Activated naive CD4-positive, alpha-beta T cell treated with anti-CD3 and anti-CD28 coated beads, Interleukin-2, amount 50 U/mL, for 24 hours (primary cell): Measurements from ENCODE around the gene FOXJ3.

Experiments
- H3K27ac Mint-ChIP-seq: one replicate; pipeline ENCODE4 v1.8.0; 2021; ENCODE audit warnings: mild to moderate bottlenecking, mixed read lengths
- H3K27me3 Mint-ChIP-seq: one replicate; pipeline ENCODE4 v1.8.0; 2021; ENCODE audit warnings: mixed read lengths
- H3K36me3 Mint-ChIP-seq: one replicate; pipeline ENCODE4 v1.8.0; 2021; ENCODE audit warnings: mixed read lengths
- H3K4me1 Mint-ChIP-seq: one replicate; pipeline ENCODE4 v1.8.0; 2021; ENCODE audit warnings: mixed read lengths
- H3K4me3 Mint-ChIP-seq: one replicate; pipeline ENCODE4 v1.8.0; 2021; ENCODE audit warnings: mild to moderate bottlenecking, mixed read lengths
- H3K9me3 Mint-ChIP-seq: one replicate; pipeline ENCODE4 v1.8.0; 2021; ENCODE audit warnings: mixed read lengths

FOXJ3 gene

GRCh38 chr1:42259059-42259738 is 75.8 kb downstream of the FOXJ3 start:
- Mint-ChIP-seq H3K4me3 (no peak overlapping the region), H3K9me3 (peaks cover 6% of the 10 kb centered on the region), H3K4me1 (peaks cover 62% of the 10 kb centered on the region), H3K27me3 (no peaks in the 10 kb centered on the region), H3K27ac (no peak overlapping the region), H3K36me3 (peaks cover 28% of the 10 kb centered on the region)

GRCh38 chr1:42258218-42258617 is 76.8 kb downstream of the FOXJ3 start:
- Mint-ChIP-seq H3K4me1 (peaks cover 54% of the 10 kb centered on the region), H3K27ac (peak overlapping the region; percentile 66), H3K4me3 (no peak overlapping the region), H3K9me3 (peaks cover 6% of the 10 kb centered on the region), H3K27me3 (no peaks in the 10 kb centered on the region), H3K36me3 (peaks cover 25% of the 10 kb centered on the region)

- peaks cover 27% of the 10 kb centered on the region for H3K36me3 Mint-ChIP-seq
- H3K4me1 Mint-ChIP-seq, result peaks cover 38% of the 10 kb centered on the region
- peaks cover 6% of the 10 kb centered on the region for H3K9me3 Mint-ChIP-seq
- no peak overlapping the region for H3K27ac Mint-ChIP-seq
- H3K4me3 Mint-ChIP-seq, result no peak overlapping the region
- no peaks in the 10 kb centered on the region for H3K27me3 Mint-ChIP-seq
Observed at GRCh38 chr1:42251042-42251441, 84.0 kb downstream of the FOXJ3 start.

- no peaks in the 10 kb centered on the region for H3K27me3 Mint-ChIP-seq
- no peak overlapping the region for H3K4me3 Mint-ChIP-seq
- peaks cover 27% of the 10 kb centered on the region for H3K36me3 Mint-ChIP-seq
- peaks cover 43% of the 10 kb centered on the region for H3K4me1 Mint-ChIP-seq
- peaks cover 3% of the 10 kb centered on the region for H3K9me3 Mint-ChIP-seq
- H3K27ac Mint-ChIP-seq, result no peak overlapping the region
Observed at GRCh38 chr1:42250164-42250563, 84.9 kb downstream of the FOXJ3 start.

- Mint-ChIP-seq H3K9me3 (peaks cover 25% of the 10 kb centered on the region), H3K27ac (no peak overlapping the region), H3K4me1 (peaks cover 60% of the 10 kb centered on the region), H3K27me3 (no peaks in the 10 kb centered on the region), H3K4me3 (no peak overlapping the region), H3K36me3 (peaks cover 51% of the 10 kb centered on the region)
Observed at GRCh38 chr1:42240966-42241755, 93.9 kb downstream of the FOXJ3 start.

GRCh38 chr1:42239555-42239954 is 95.5 kb downstream of the FOXJ3 start:
- H3K27ac Mint-ChIP-seq, result peak overlapping the region; percentile 14

GRCh38 chr1:42239041-42239440 is 96.0 kb downstream of the FOXJ3 start:
- H3K9me3 Mint-ChIP-seq, result peaks cover 25% of the 10 kb centered on the region
- peaks cover 43% of the 10 kb centered on the region for H3K36me3 Mint-ChIP-seq
- no peak overlapping the region for H3K4me3 Mint-ChIP-seq
- H3K27ac Mint-ChIP-seq, result peak overlapping the region; percentile 19
- peaks cover 44% of the 10 kb centered on the region for H3K4me1 Mint-ChIP-seq
- H3K27me3 Mint-ChIP-seq, result no peaks in the 10 kb centered on the region

More at GRCh38 chr1:42239555-42239954, 95.5 kb downstream of the FOXJ3 start:
- H3K27me3 Mint-ChIP-seq, result no peaks in the 10 kb centered on the region
- H3K4me3 Mint-ChIP-seq, result no peak overlapping the region
- H3K9me3 Mint-ChIP-seq, result peaks cover 25% of the 10 kb centered on the region
- H3K36me3 Mint-ChIP-seq, result peaks cover 48% of the 10 kb centered on the region
- peaks cover 50% of the 10 kb centered on the region for H3K4me1 Mint-ChIP-seq

- H3K27me3 Mint-ChIP-seq, result no peaks in the 10 kb centered on the region
- H3K4me1 Mint-ChIP-seq, result peaks cover 30% of the 10 kb centered on the region
- H3K36me3 Mint-ChIP-seq, result peaks cover 4% of the 10 kb centered on the region
- H3K9me3 Mint-ChIP-seq, result no peaks in the 10 kb centered on the region
- no peak overlapping the region for H3K27ac Mint-ChIP-seq
- no peak overlapping the region for H3K4me3 Mint-ChIP-seq
Observed at GRCh38 chr1:42231253-42231652, 103.8 kb downstream of the FOXJ3 start.

GRCh38 chr1:42228938-42229337 is 106.1 kb downstream of the FOXJ3 start:
- Mint-ChIP-seq H3K9me3 (no peaks in the 10 kb centered on the region), H3K4me1 (peaks cover 26% of the 10 kb centered on the region)

GRCh38 chr1:42223036-42223435 is 112.0 kb downstream of the FOXJ3 start:
- Mint-ChIP-seq H3K27ac (peak overlapping the region; percentile 73), H3K27me3 (no peaks in the 10 kb centered on the region), H3K36me3 (peaks cover 30% of the 10 kb centered on the region), H3K4me3 (no peak overlapping the region), H3K9me3 (peaks cover 23% of the 10 kb centered on the region), H3K4me1 (peaks cover 53% of the 10 kb centered on the region)

More at GRCh38 chr1:42228938-42229337, 106.1 kb downstream of the FOXJ3 start:
- Mint-ChIP-seq H3K4me3 (no peak overlapping the region), H3K27ac (peak overlapping the region; percentile 13), H3K27me3 (no peaks in the 10 kb centered on the region), H3K36me3 (peaks cover 4% of the 10 kb centered on the region)

- Mint-ChIP-seq H3K4me1 (peaks cover 59% of the 10 kb centered on the region), H3K36me3 (peaks cover 33% of the 10 kb centered on the region), H3K27ac (no peak overlapping the region), H3K27me3 (no peaks in the 10 kb centered on the region), H3K4me3 (no peak overlapping the region), H3K9me3 (peaks cover 27% of the 10 kb centered on the region)
Observed at GRCh38 chr1:42221952-42222606, 113.0 kb downstream of the FOXJ3 start.

GRCh38 chr1:42221456-42221855 is 113.6 kb downstream of the FOXJ3 start:
- Mint-ChIP-seq H3K27ac (no peak overlapping the region), H3K4me1 (peaks cover 59% of the 10 kb centered on the region), H3K9me3 (peaks cover 27% of the 10 kb centered on the region), H3K36me3 (peaks cover 38% of the 10 kb centered on the region), H3K4me3 (no peak overlapping the region), H3K27me3 (no peaks in the 10 kb centered on the region)

- Mint-ChIP-seq H3K27me3 (no peaks in the 10 kb centered on the region), H3K4me1 (peaks cover 60% of the 10 kb centered on the region), H3K27ac (no peak overlapping the region), H3K4me3 (no peak overlapping the region), H3K36me3 (peaks cover 43% of the 10 kb centered on the region), H3K9me3 (peaks cover 27% of the 10 kb centered on the region)
Observed at GRCh38 chr1:42219627-42220026, 115.4 kb downstream of the FOXJ3 start.

GRCh38 chr1:42214447-42214871 is 120.6 kb downstream of the FOXJ3 start:
- Mint-ChIP-seq H3K9me3 (peaks cover 9% of the 10 kb centered on the region), H3K27ac (no peak overlapping the region), H3K36me3 (peaks cover 47% of the 10 kb centered on the region), H3K4me1 (peaks cover 48% of the 10 kb centered on the region), H3K27me3 (no peaks in the 10 kb centered on the region), H3K4me3 (no peak overlapping the region)

GRCh38 chr1:42211224-42211623 is 123.8 kb downstream of the FOXJ3 start:
- Mint-ChIP-seq H3K9me3 (no peaks in the 10 kb centered on the region), H3K4me1 (peaks cover 52% of the 10 kb centered on the region), H3K36me3 (peaks cover 41% of the 10 kb centered on the region), H3K4me3 (no peak overlapping the region), H3K27ac (no peak overlapping the region), H3K27me3 (no peaks in the 10 kb centered on the region)
